Ectodermal cell (in vitro differentiated cells): Measurements from ENCODE around the gene TMEM158.

Experiments used
- H3K27ac ChIP-seq: 2 replicates; pipeline ENCODE4 v1.7.0; 2013; ENCODE audit warnings: mild to moderate bottlenecking, low read depth, low read length; ENCODE audit not compliant: insufficient read depth, poor library complexity, severe bottlenecking
- H3K27me3 ChIP-seq: 2 replicates; pipeline ENCODE4 v1.7.0; 2013; ENCODE audit warnings: mild to moderate bottlenecking, low read length; ENCODE audit not compliant: insufficient read depth, control insufficient read depth, poor library complexity, severe bottlenecking
- H3K36me3 ChIP-seq: one replicate; pipeline ENCODE4 v1.7.0; 2013; ENCODE audit warnings: low read length; ENCODE audit not compliant: control insufficient read depth, insufficient read depth
- H3K4me1 ChIP-seq: one replicate; pipeline ENCODE4 v1.7.0; 2013; ENCODE audit warnings: low read length; ENCODE audit not compliant: control insufficient read depth, insufficient read depth
- H3K4me3 ChIP-seq: 2 replicates; pipeline ENCODE4 v1.7.0; 2013; ENCODE audit warnings: low read depth, low read length, control low read depth; ENCODE audit not compliant: insufficient read depth
- H3K9me3 ChIP-seq: 2 replicates; pipeline ENCODE4 v1.7.0; 2013; ENCODE audit warnings: mild to moderate bottlenecking, low read length, moderate library complexity; ENCODE audit not compliant: control insufficient read depth
- WGBS, 2 experiments: methylation state at CpG; one replicate each; pipeline ENCODE4 v1.1.7; 2013; ENCODE audit warnings: missing lambda C conversion rate in 2 of 2; 5-methylcytosine and 5-hydroxymethylcytosine counted together

The TMEM158 gene

GRCh38 chr3:45185461-45185860 lies 40.6 kb downstream of the TMEM158 start:
- H3K36me3 ChIP-seq, result no peaks in the 10 kb centered on the region
- no peak overlapping the region for H3K27ac ChIP-seq
- no peaks in the 10 kb centered on the region for H3K27me3 ChIP-seq
- H3K9me3 ChIP-seq, result no peaks in the 10 kb centered on the region
- H3K4me1 ChIP-seq, result peaks cover 7% of the 10 kb centered on the region
- WGBS, 2 experiments, result 83 to 85% methylated on average over 5 of the region's 5 CpGs
- no peak overlapping the region for H3K4me3 ChIP-seq

DNA sequence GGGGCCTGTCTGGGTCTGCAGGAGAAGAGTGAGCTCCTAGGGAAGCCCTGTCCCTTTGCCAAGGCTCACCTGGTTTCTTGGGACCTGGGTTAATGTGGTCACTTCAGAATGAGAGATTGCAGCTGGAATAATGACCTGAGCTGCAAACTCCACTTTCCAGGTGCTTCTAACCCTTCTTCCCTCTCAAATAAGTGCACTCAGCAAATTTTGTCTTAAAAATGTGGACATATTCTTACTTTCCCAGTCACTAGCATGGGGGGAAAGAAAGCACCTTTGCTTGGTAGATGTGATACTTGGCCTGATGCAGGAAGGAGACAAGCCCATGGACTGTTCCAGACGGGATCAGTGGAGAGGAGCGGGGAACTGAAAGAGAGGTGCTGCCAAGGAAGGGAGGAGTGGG lies 41.0 kb downstream of the TMEM158 start:
- Histone ChIP-seq H3K27ac (no peak overlapping the region), H3K4me1 (peaks cover 7% of the 10 kb centered on the region), H3K9me3 (no peaks in the 10 kb centered on the region), H3K36me3 (no peaks in the 10 kb centered on the region), H3K4me3 (no peak overlapping the region), H3K27me3 (no peaks in the 10 kb centered on the region)
- WGBS, 2 experiments, result 93 to 100% methylated on average over 2 of the region's 2 CpGs

- no peak overlapping the region for H3K4me3 ChIP-seq
- no peaks in the 10 kb centered on the region for H3K9me3 ChIP-seq
- WGBS, 2 experiments, result 85 to 87% methylated on average over 7 of the region's 7 CpGs
- no peaks in the 10 kb centered on the region for H3K27me3 ChIP-seq
- no peaks in the 10 kb centered on the region for H3K36me3 ChIP-seq
- no peak overlapping the region for H3K27ac ChIP-seq
- peaks cover 4% of the 10 kb centered on the region for H3K4me1 ChIP-seq
Measured at GRCh38 chr3:45183872-45184262, 42.2 kb downstream of the TMEM158 start.

DNA sequence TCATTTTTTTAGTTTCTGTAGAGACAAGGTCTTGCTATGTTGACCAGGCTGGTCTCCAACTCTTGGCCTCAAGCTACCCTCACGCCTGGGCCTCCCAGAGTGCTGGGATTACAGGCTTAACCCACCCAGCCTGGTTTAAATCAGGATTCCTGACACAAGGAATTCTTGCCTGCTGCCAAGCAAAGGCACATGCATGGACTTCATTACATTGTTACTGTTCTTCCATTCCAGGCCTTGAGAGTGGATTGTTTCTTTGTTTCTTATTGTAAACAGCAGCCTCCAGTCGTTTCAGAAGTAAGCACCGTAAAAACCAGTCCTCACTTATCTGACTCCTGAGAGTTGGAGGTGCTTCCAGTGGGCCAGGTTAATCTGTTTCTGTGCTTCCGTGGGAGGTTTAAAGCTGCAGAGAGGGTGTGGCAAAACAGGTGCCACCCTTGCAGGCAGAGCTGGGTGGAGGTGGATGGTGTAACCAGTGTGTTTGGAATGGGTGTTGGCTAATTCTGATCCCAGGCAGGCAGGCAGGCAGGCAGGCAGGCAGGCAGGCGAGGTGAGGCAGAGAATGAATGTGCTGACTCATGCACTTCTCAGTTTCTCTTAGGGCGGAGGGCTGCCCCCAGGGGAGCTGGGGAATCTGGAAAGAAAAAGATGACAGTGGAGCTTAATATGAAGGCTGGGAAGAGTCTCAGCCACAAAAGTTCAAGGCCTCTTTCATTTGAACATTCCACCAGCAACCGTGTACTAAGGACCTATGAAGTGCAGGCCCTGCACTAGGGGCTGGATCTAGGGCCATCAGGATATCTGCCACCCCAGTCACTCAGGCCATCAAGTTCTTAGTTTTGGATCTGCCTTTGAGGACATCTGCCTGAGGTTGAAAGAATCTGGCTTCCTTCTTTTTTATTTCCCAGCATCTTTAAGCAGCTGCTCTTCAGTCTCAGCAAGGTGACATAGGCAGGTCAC lies 42.9 kb downstream of the TMEM158 start:
- 49 to 57% methylated on average over 7 of the region's 7 CpGs for WGBS, 2 experiments

GRCh38 chr3:45181496-45181895 lies 44.6 kb downstream of the TMEM158 start:
- Histone ChIP-seq H3K4me3 (no peak overlapping the region), H3K4me1 (no peaks in the 10 kb centered on the region), H3K27me3 (no peaks in the 10 kb centered on the region), H3K27ac (no peak overlapping the region), H3K36me3 (no peaks in the 10 kb centered on the region), H3K9me3 (no peaks in the 10 kb centered on the region)
- WGBS, 2 experiments, result 77 to 86% methylated on average over 4 to 5 of the region's 5 CpGs

More for the DNA sequence above, 42.9 kb downstream of the TMEM158 start:
- Histone ChIP-seq H3K27me3 (no peaks in the 10 kb centered on the region), H3K4me1 (no peaks in the 10 kb centered on the region), H3K4me3 (no peak overlapping the region), H3K36me3 (no peaks in the 10 kb centered on the region), H3K9me3 (no peaks in the 10 kb centered on the region), H3K27ac (no peak overlapping the region)

GRCh38 chr3:45180899-45181298 lies 45.2 kb downstream of the TMEM158 start:
- Histone ChIP-seq H3K27me3 (no peaks in the 10 kb centered on the region), H3K36me3 (no peaks in the 10 kb centered on the region), H3K27ac (no peak overlapping the region), H3K9me3 (no peaks in the 10 kb centered on the region), H3K4me3 (no peak overlapping the region), H3K4me1 (no peaks in the 10 kb centered on the region)
- WGBS, 2 experiments, result 90 to 94% methylated on average over 7 of the region's 7 CpGs

DNA sequence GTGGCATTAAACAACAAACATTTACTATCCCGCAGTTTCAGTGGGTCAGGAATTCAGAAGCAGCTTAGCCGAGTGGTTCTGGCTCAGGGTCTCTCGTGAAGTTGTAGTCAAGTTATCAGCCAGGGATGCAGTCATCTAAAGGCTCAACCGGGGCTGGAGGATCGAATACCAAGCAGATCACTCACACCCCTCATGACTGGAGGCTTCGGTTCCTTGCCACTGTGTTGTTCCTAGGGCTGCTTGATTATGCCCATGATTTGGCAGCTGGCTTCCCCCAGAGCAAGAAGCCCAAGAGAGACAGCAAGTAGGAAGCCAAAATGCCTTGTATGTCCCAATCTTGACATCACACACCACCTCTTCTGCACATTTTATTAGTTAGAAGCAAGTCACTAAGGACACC lies 46.0 kb downstream of the TMEM158 start:
- Histone ChIP-seq H3K4me1 (no peaks in the 10 kb centered on the region), H3K27ac (no peak overlapping the region), H3K9me3 (no peaks in the 10 kb centered on the region), H3K36me3 (no peaks in the 10 kb centered on the region), H3K4me3 (no peak overlapping the region), H3K27me3 (no peaks in the 10 kb centered on the region)
- 93 to 95% methylated on average over 6 of the region's 6 CpGs for WGBS, 2 experiments

DNA sequence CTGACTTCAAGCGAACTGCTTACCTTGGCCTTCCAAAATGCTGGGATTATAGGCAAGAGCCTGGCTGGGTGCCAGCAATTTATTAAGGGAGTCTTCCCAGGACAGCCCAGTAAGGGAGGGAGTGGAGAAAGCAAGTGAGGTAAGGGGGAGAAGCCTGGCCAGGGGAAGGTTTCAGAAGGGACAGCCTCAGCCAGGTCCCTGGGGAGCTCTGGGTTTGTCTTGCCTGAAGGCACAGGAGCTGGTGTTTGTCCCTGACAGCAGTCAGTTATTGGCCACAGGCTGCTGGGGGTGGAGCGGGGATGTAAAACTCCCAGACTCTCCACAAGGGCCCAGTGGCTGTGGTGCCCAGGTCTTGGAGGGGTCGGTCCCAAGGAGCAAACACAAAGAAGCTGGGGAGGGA lies 46.9 kb downstream of the TMEM158 start:
- no peaks in the 10 kb centered on the region for H3K4me1 ChIP-seq
- WGBS, 2 experiments, result 85 to 93% methylated on average over 3 of the region's 3 CpGs
- H3K9me3 ChIP-seq, result no peaks in the 10 kb centered on the region
- H3K4me3 ChIP-seq, result no peak overlapping the region
- no peaks in the 10 kb centered on the region for H3K27me3 ChIP-seq
- H3K36me3 ChIP-seq, result no peaks in the 10 kb centered on the region
- H3K27ac ChIP-seq, result no peak overlapping the region

DNA sequence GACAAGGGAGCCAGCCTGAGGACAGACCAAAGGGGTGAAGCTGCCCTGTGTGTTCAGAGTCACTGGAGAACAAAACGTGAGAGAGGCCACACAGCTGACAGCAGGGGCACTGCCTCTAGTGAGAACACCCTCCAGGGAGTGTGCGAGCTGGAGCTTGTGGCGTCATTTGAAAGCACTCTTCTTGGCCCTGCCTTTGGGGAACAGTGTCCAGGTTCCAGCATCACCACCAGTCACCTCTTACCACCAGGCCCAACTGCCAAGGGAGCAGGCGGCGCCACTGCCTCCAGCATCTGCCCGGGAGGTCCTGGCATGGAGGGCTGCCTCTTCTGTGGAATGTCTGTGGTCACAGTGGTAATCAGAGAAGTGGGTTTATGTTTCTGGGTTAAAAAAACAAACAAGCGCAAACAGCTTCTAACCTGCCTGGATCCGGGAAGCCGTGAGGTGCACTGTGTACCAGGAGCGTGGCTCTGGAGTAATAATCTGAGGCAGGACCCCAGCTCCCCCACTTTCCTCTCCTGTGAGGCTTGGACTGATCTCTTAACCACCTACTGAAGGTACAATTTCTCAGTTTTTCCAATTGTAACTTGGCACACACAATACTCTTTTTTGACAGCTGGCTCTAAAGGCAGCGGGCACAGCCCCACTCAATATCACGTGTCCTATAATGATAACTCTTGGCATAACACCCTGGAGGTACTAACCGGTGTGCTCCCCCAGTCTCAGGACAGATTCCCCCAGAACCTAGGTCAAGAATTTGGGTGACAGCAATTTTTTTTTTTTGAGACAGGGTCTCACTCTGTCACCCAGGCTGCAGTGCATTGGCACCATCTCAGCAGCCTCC lies 47.7 kb downstream of the TMEM158 start:
- H3K9me3 ChIP-seq, result no peaks in the 10 kb centered on the region
- WGBS, 2 experiments, result 87 to 90% methylated on average over 13 of the region's 13 CpGs
- H3K27ac ChIP-seq, result no peak overlapping the region
- H3K36me3 ChIP-seq, result no peaks in the 10 kb centered on the region
- no peaks in the 10 kb centered on the region for H3K4me1 ChIP-seq
- H3K4me3 ChIP-seq, result no peak overlapping the region
- no peaks in the 10 kb centered on the region for H3K27me3 ChIP-seq

DNA sequence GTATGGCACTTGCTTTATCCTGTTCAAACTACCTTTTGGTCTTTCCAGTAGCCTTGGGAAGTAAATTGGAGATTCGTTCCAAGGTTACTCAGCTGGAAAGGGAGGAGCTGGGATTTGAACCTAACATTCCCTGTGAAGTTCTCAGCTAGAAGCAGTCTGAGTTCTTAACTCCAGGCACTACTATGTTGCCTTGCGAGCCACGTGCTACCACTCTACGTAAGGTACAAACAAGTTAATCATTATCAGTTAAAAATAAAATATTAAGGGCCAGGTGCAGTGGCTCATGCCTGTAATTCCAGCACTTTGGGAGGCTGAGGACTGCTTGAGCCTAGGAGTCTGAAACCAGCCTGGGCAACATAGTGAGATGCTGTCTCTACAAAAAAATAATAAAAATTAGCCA lies 49.2 kb downstream of the TMEM158 start:
- Histone ChIP-seq H3K27ac (no peak overlapping the region), H3K9me3 (no peaks in the 10 kb centered on the region), H3K4me1 (no peaks in the 10 kb centered on the region), H3K4me3 (no peak overlapping the region), H3K36me3 (no peaks in the 10 kb centered on the region), H3K27me3 (no peaks in the 10 kb centered on the region)
- WGBS, 2 experiments, result 87 to 89% methylated on average over 4 of the region's 4 CpGs
